Cerebellar nuclear complex (tissue), 1 donor: ENCODE measurements around the gene SMIM29.

ENCODE experiments used
- DNase-seq, 2 experiments: peaks; one replicate each; lab custom pipeline; 2025; lab: John Stamatoyannopoulos, UW

Gene SMIM29

DNA sequence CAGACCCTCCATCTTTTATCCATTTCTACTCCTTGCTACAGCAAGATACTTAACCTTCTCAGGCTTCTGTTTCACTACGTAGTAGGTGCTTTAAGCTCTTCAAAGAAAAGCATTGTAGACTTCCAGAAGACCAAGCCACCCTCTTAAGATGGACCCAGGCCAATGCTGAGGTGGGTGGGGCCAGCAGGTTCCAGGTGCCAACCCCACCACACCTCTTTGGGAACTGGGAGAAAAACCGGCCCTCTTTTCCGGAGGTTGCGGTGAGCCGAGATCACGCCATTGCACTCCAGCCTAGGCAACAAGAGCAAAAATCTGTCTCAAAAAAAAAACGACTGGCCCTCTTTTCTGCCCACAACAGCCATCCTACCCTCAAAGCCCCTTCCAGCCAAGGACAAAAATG is 22.7 kb downstream of the SMIM29 start:
- no peak for DNase-seq

- no peak for DNase-seq
These were observed 23.3 kb downstream of the SMIM29 start for GRCh38 chr6:34225551-34225950.

DNA sequence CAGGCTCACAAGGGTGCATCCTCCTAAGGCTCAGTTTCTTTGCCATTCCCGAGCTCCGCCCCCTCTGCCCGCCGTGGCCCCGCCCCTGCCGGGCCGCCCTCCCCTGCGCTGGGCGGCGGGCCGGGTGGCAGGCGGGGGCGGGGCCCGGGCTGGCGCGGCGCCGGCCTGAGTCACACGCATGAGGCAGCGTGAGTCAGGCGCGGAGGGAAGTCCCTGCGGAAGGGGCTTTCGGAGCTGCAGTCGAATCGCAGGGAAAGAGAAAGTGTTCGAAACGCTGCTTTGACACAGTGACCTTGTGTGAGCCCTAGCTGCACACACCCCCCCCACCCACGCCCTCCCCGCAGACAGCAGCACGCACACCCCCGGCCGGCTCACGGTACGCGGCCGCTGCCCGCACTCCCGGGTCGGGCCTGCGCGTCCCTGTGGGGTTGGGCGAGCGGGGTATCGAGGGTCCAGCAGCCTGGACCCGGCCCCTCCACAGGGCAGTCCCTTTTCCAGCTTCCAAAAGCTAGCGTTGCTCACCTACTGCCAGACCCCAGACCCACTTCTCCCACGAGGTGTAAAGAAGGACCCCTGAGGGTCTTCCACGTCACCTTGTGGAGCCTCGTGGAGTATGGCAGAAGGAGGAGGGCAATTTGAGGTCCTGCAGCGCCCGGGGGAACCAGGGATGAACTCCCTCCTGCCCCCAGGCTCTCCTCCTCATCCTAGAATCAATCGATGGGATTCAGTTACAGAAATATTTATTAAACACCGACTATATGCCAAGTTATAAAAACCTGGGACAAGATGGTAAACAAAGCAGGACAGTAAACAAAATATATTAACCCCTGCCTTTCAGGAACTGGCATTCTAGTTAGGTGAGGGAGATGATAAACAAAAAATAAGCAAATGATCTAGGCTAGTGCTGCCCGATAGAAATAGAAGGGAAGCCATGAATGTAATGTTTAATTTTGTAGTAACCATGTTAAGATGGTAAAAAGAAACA is 24.6 kb downstream of the SMIM29 start:
- DNase-seq: peak; percentile 30 to 53

DNA sequence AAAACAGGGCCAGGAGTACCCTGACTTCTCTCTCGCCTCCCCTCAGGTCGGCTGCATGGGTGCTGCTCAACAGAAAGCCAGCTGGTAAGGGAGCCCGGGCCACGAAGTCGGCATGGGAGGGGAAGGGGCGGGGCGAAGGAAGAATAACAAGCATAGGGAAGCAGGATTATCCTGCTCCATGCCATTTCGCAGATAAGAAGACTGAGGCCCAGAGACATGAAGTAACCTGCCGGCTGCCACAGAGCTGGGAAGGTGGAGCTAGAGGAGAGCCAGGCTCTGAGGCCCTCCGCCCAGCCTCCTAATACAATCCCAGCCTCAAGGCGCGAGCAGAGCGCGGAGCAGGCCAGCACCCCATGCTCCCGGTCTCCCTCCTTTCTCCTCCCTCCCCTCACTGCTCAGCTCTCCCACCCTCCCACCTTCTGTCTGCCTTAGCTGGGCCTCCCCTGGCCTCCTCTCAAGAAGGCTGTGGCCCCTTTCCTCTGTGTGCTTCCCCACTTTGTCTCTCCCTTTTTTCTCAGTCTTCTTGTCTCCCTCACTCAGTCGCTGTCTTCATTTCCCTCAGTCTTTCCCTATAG is 25.3 kb downstream of the SMIM29 start:
- DNase-seq: no peak

GRCh38 chr6:34218691-34219090 is 30.1 kb downstream of the SMIM29 start:
- no peak for DNase-seq

DNA sequence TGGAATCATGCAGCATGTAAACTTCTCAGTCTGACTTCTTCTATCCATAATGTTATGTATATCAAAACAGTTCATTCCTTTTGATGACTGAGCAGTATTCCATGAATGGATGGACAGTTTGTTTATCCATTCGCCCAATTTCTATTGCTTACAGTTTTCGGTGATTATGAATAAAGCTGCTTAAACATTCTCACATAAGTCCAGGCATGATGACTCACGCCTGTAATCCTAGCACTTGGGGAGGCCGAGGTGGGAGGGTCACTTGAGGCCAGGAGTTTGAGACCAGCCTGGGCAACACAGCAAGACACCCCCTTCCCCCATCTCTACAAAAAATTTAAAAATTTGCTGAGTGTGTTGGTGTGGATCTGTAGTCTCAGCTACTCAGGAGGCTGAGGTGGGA is 35.0 kb downstream of the SMIM29 start:
- no peak for DNase-seq

- no peak for DNase-seq
These were observed 40.9 kb downstream of the SMIM29 start for GRCh38 chr6:34207695-34208443.

DNA sequence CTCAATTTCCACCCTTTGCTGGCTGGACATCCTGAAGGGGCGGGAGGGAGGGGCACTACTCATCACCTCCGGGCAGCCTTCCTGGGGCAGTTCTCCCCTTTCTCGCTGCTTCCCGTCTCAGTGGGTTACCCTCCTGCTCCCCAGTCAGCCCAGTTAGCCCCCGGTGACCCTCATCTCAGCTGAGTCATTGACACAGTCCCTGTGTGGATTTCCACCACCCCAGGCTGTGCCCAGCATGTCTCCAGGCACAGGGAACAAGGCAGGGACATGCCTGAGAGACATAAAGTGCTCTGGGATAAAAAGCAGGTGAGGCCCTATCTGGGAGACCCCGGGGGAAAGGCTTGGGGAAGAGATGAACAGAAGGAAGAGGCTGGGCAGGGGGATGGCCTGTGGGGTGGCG is 42.1 kb downstream of the SMIM29 start:
- DNase-seq: no peak

GRCh38 chr6:34205916-34206315 is 42.9 kb downstream of the SMIM29 start:
- no peak for DNase-seq

GRCh38 chr6:34205466-34205865 is 43.3 kb downstream of the SMIM29 start:
- DNase-seq: no peak

GRCh38 chr6:34204693-34205092 is 44.1 kb downstream of the SMIM29 start:
- no peak for DNase-seq

GRCh38 chr6:34202329-34203201 is 46.2 kb downstream of the SMIM29 start:
- no peak for DNase-seq

DNA sequence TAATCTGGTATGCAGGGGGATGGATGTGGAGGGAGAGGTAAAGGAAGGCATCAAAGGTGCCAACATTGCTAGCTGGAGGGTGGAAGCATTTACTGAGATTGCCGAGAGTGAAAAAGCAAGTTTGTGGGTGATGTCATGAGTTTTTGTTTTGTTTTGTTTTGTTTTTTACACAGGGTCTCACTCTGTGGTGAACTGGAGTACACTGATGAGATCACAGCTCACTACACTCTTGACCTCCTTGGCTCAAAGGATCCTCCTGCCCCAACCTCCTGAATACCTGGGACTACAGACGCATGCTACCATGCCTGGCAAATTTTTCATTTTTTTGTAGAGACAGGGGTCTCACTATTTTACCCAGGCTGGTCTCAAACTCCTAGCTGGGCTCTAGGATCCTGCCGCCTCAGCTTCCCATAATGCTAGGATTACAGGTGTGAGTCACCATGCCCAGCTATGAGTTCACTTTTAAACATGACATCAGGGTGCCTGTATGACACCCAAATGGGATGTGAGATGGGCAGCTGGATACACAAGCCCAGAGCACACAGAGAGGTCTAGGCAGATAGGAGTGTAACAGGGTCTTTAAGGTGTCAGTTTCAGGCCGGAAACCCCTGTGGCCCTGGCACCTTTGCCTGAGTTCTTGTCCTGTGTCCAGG is 47.2 kb downstream of the SMIM29 start:
- DNase-seq: no peak

- no peak for DNase-seq
These were observed 48.4 kb downstream of the SMIM29 start for GRCh38 chr6:34200340-34200971.

DNA sequence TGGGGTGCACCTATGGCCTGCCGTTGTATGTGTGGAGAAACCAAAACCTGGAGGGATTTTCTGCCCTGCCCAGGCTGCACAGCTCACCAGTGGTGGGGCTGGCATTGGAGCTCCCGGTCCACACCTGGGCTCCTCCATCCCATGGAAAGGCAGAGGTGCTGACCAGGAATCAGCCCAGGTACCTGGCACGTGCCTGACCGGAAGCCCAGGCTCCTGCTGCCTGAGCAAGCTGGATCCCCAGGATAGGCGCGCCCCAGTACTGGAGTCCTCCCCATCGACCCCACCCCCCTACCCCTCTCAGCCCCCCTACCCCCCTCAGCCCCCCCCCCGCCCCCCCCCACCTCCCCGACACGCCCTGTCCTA is 52.0 kb downstream of the SMIM29 start:
- no peak for DNase-seq
